Skin of body (tissue), 2 donors: Measurements from ENCODE around the gene HRAS. TPM values are rescaled to one million over a fixed set of nuclear protein-coding genes. Genes with fewer than 3 reads are reported as not detected.

Experiments
- DNase-seq: peaks from one replicate; lab custom pipeline; 2025; lab: John Stamatoyannopoulos, UW
- total RNA-seq: library from RNA; depleted of rRNA; stranded (reverse); fragments of >200 nt; gene quantifications from one replicate; pipeline ENCODE4 v1.2.3, GENCODE V29; 2014

Gene HRAS
- total RNA-seq, 1 donor from 2014 or later, result 27.9 TPM

- DNase-seq, result no peak
Observed at GRCh38 chr11:567629-568292, 32.4 kb upstream of the HRAS start.

GRCh38 chr11:567011-567628 lies 31.7 kb upstream of the HRAS start:
- no peak for DNase-seq

- no peak for DNase-seq
Observed at GRCh38 chr11:565921-566509, 30.6 kb upstream of the HRAS start.

- DNase-seq, result no peak
Observed at GRCh38 chr11:563812-564578, 28.6 kb upstream of the HRAS start.

GRCh38 chr11:563066-563811 lies 27.9 kb upstream of the HRAS start:
- no peak for DNase-seq

- no peak for DNase-seq
Observed at GRCh38 chr11:562046-562645, 26.8 kb upstream of the HRAS start.

GRCh38 chr11:561148-562003 lies 26.0 kb upstream of the HRAS start:
- DNase-seq, result no peak

- DNase-seq, result peak; percentile 59
Observed at GRCh38 chr11:560305-561147, 25.1 kb upstream of the HRAS start, which contains the start of the genes LMNTD2 and RASSF7. TSS of gene LMNTD2 (minus strand) at chr11:560738. CDS start at chr11:560716, 22 bp downstream. TSS of gene RASSF7 (plus strand) at chr11:560970. CDS start at chr11:561769, 799 bp downstream.

GRCh38 chr11:559712-560304 lies 24.4 kb upstream of the HRAS start:
- no peak for DNase-seq

GRCh38 chr11:559020-559620 lies 23.7 kb upstream of the HRAS start:
- DNase-seq, result no peak

GRCh38 chr11:558503-558902 lies 23.1 kb upstream of the HRAS start:
- DNase-seq, result no peak

GRCh38 chr11:557328-558132 lies 22.2 kb upstream of the HRAS start:
- no peak for DNase-seq

- no peak for DNase-seq
Observed at GRCh38 chr11:556662-557256, 21.4 kb upstream of the HRAS start.

GRCh38 chr11:555780-556661 lies 20.6 kb upstream of the HRAS start:
- no peak for DNase-seq

GRCh38 chr11:555227-555779 lies 19.9 kb upstream of the HRAS start:
- DNase-seq, result no peak
